Muscle of leg (tissue), 11 donors: ENCODE data around the gene ZDHHC14. TPM values are rescaled to one million over a fixed set of nuclear protein-coding genes. Genes with fewer than 3 reads are reported as not detected.
A peak's percentile ranks its signal among the peaks of the same experiment; 100 is the strongest.

Source experiments
- DNase-seq: peaks from one replicate; pipeline ENCODE4 v3.0.0; 2013
- H3K27ac ChIP-seq: one replicate; pipeline ENCODE4 v1.5.1; 2013; ENCODE audit warnings: mild to moderate bottlenecking, low read length, control low read depth
- H3K27me3 ChIP-seq: one replicate; pipeline ENCODE4 v1.6.1; 2013; ENCODE audit warnings: low read length; ENCODE audit not compliant: control insufficient read depth, insufficient read depth
- H3K36me3 ChIP-seq: one replicate; pipeline ENCODE4 v1.6.1; 2013; ENCODE audit warnings: low read length; ENCODE audit not compliant: control insufficient read depth, insufficient read depth
- H3K4me1 ChIP-seq: one replicate; pipeline ENCODE4 v1.6.1; 2013; ENCODE audit warnings: low read length; ENCODE audit not compliant: control insufficient read depth, insufficient read depth
- H3K4me3 ChIP-seq: one replicate; pipeline ENCODE4 v1.5.1; 2013; ENCODE audit warnings: low read length, control low read depth
- H3K9me3 ChIP-seq: replicated peaks from 2 replicates; pipeline ENCODE4 v1.6.1; 2013; ENCODE audit warnings: low read depth, low read length; ENCODE audit not compliant: control insufficient read depth
- WGBS: methylation state at CpG from one replicate; pipeline ENCODE4 v1.1.5; 2013; ENCODE audit warnings: missing lambda C conversion rate; ENCODE audit not compliant: insufficient coverage; 5-methylcytosine and 5-hydroxymethylcytosine counted together
- polyA plus RNA-seq, 8 donors: library from polyadenylated mRNA; unstranded; fragments of 120-200 nt; gene quantifications; one replicate each; pipeline versions ENCODE4 v1.2.1 to v1.2.3, GENCODE V29; 2013; ENCODE audit warnings: inconsistent platforms in 1 of 8, low replicate concordance in 1 of 8; ENCODE audit not compliant: insufficient read length in 8 of 8, insufficient read depth in 1 of 8
- total RNA-seq: library from RNA; stranded (reverse); fragments of 120-200 nt; gene quantifications from one replicate; pipeline ENCODE4 v1.2.4, GENCODE V29; 2013

The ZDHHC14 gene
- total and polyA plus RNA-seq, 9 donors: 3.4 to 8.9 (median 5.7) TPM

DNA sequence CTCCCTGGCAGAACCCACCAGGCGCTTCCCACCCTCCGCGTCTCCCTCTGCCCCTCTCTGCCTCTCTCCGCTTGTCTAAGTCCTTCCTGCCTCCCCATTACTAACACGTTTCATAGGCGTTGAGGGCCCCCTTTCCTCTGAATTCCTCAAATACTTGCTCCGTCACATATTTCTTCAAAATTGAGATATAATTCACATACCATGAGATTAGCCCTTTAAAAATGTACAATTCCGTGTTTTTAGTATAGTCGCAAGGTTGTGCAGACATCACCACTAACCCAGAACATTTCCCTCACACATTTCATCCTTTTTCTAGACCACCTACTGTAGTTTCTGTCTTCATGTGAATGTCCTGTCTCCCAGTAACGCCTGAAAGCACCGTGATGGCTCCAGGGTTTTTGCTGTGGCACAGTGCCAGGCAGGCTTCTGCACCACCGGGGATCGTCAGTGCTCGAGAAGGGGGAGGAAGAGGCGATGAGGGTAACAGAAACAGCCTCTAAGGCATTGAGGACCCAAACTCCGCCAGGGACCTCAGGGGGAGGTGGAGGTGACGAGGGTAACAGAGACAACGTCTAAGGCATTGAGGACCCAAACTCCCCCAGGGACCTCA, 300.2 kb downstream of the ZDHHC14 start:
- WGBS: 73% methylated on average over 13 of the region's 18 CpGs
- no peak for DNase-seq
- Histone ChIP-seq H3K4me1 (peaks cover 10% of the 10 kb centered on the region), H3K9me3 (no peaks in the 10 kb centered on the region), H3K4me3 (no peak overlapping the region), H3K27me3 (no peaks in the 10 kb centered on the region), H3K36me3 (no peaks in the 10 kb centered on the region), H3K27ac (no peak overlapping the region)

DNA sequence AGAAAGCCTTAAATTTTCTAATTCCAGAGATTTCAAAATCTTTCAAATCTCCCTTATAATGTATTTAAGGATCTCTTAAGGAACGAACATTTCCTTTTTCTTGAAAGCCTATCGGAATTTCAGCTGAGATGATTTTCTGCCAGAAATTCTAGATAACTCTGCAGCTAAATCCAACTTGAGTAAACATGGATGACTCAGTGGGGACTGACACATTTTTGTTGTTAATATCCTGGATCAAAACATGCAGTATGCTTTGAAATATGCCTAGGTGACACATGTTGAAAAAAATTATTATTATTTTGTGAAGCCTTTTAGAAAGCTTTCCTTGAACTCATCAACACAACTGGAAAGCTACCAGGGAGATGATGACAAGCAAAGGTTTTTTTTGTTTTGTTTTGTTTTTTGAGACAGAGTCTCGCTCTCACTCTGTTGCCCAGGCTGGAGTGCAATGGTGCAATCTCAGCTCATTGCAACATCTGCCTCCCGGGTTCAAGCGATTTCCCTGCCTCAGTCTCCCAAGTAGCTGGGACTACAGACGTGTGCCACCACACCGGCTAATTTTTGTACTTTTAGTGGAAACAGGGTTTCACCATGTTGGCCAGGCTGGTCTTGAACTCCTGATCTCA, 302.0 kb downstream of the ZDHHC14 start:
- 96% methylated on average over 4 of the region's 7 CpGs for WGBS
- no peaks in the 10 kb centered on the region for H3K27me3 ChIP-seq

DNA sequence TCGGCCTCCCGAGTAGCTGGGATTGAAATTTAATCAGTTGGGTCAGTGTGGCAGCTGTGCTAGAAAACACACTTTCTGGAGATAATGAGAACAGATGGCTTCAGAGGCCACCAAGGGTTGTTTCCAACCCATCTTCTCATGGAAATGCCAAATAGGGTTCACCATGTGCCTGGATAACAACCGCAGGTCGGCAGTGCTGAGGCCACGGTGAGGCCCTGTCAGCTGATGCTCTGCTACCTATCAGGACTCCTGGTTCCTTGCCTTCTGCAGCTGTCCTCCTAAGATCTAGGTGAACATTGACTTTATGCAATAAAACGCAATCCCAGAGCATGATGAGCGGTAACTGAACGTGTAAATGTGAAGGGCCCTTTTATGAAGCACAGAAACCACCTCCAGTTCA, 302.7 kb downstream of the ZDHHC14 start:
- Histone ChIP-seq H3K36me3 (no peaks in the 10 kb centered on the region), H3K4me3 (no peak overlapping the region), H3K27me3 (no peaks in the 10 kb centered on the region), H3K27ac (no peak overlapping the region), H3K9me3 (no peaks in the 10 kb centered on the region), H3K4me1 (peaks cover 21% of the 10 kb centered on the region)
- WGBS: 76% methylated on average over 5 of the region's 8 CpGs
- no peak for DNase-seq

More for the DNA sequence above, 302.0 kb downstream of the ZDHHC14 start:
- Histone ChIP-seq H3K4me3 (no peak overlapping the region), H3K36me3 (no peaks in the 10 kb centered on the region), H3K4me1 (peaks cover 14% of the 10 kb centered on the region), H3K27ac (no peak overlapping the region), H3K9me3 (no peaks in the 10 kb centered on the region)
- peak; percentile 49 for DNase-seq

DNA sequence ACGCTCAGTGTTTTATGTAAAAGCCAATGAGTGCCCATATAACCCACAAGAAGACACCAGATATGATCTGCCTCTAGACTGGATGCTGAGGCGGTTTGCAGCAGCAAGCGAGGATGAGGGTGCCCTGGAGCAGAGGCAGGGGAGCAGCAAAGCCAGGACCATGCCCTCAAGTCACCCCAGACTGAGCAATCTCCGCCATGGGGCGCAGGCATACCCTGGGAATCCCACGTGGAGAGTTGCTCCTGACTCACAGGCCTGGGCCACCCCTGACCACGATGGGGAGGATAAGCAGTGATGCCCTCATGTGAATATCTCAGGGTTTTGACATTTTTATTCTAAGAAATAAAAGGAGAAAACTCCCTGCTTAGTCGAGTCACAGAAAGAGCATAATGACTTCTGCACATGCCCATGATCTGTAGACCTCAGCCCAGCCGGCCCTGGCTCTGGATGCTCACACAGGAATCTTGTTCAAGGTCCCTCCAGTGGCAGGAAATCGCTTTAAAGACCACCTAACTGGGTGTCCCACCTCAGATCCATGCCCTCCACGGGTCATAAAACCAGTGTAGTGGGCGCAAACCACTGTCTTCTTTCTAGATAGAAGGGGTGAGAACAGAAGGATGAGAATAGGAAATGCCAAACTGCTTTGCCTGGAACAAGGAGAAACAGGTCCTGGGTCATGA, 303.8 kb downstream of the ZDHHC14 start:
- 85% methylated on average over 7 of the region's 12 CpGs for WGBS
- Histone ChIP-seq H3K36me3 (no peaks in the 10 kb centered on the region), H3K4me1 (peaks cover 31% of the 10 kb centered on the region), H3K4me3 (no peak overlapping the region), H3K27ac (no peak overlapping the region), H3K27me3 (no peaks in the 10 kb centered on the region), H3K9me3 (no peaks in the 10 kb centered on the region)
- no peak for DNase-seq

DNA sequence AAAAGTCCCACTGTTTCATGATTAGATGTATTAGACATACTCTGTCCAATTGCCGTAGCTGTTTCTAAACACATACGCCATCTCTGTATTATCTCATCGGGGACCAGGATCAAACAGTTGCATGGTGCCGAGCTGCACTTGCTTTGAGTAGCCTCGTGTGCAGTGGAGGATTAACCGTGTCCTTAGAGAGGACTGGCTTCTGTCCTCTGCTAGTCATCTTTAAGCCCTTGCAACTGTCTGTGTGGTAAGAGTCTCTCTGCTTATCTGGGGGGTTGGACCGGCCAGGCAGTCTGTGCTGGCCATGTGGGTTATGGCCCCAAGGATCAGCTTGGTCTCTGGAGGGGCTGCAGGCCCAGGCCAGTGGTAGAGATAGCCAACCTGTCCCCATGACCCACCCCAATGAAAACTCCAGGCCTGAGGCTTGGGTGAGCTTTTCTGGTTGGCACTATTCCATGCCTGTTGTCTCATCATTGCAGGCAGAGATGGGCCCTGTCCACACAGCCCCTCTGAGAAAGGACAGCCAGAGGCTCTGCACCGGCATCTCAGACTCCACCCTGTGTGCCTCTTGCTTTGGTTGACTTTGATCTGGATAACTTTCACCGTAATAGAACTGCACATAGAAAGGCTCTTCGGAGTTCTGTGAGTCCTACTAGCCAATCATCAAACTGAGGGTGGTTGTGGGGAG, 304.7 kb downstream of the ZDHHC14 start:
- no peak overlapping the region for H3K27ac ChIP-seq
- WGBS: 71% methylated on average over 7 of the region's 10 CpGs
- peaks cover 2% of the 10 kb centered on the region for H3K27me3 ChIP-seq
- H3K4me3 ChIP-seq: no peak overlapping the region
- DNase-seq: no peak
- no peaks in the 10 kb centered on the region for H3K9me3 ChIP-seq
- H3K36me3 ChIP-seq: no peaks in the 10 kb centered on the region
- peaks cover 27% of the 10 kb centered on the region for H3K4me1 ChIP-seq

DNA sequence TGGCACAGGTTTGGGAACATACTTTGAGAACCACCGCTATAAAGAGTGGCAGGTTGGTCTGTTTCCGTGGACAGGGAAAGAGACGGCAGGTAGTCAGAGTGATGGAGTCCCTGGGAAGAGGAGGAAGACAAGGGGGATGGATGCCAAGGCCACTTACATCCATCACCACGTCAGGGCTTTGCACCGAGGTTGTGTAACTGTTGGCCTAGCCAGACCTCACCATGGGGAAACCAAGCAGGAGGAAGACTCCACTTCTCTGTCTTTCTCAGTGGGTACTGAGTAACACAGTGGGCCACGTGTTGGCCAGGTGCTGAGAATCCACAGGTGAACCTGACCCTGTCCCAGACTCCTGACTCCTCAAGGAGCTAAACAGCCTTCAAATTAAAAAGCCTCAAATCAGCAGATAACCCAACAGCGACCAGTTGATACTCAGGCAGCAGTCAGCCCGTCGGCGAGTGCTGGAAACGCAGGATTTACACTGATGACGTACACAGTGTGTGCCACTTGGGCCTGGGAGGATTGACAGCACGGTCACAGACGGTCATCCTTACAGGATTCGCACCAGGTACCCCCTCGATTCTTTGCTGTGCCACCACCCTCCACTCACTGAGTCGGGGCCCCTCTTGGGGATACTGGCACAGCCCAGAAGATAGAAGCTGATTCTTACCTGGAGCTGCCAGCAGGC, 307.4 kb downstream of the ZDHHC14 start:
- no peaks in the 10 kb centered on the region for H3K9me3 ChIP-seq
- H3K36me3 ChIP-seq: no peaks in the 10 kb centered on the region
- peaks cover 2% of the 10 kb centered on the region for H3K27me3 ChIP-seq
- no peak for DNase-seq
- H3K4me3 ChIP-seq: no peak overlapping the region
- H3K4me1 ChIP-seq: peaks cover 28% of the 10 kb centered on the region
- peak overlapping the region; percentile 73 for H3K27ac ChIP-seq
- 83% methylated on average over 13 of the region's 17 CpGs for WGBS

DNA sequence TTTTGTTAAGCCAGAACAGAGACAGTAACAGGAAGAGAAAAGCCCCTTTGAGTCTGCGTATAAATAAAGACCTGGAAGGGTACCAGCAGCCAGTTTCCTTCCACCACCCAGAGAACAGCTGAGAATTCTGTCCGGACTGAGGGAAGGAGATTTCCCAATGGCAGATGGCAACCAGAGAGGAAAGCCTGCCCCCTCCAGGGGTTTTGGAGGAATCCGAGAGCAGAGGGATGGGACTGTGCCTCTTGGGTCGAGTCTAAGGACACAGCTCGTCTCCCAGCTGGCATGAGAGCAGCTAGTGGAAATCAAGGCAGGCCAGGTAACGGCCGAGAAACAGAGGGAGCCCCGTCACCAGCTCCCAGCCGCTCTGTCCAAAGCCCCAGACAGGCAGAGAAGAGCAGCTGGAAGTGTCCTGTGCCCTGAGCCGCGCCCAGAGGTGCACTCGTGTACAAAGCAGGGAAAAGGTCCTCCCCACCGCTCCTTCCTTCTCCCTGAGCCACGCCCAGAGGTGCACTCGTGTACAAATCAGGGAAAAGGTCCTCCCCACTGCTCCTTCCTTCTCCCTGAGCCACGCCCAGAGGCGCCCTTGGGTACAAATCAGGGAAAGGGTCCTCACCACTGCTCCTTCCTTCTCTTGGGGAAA, 308.1 kb downstream of the ZDHHC14 start:
- DNase-seq: peak; percentile 86
- WGBS: 29% methylated on average over 6 of the region's 17 CpGs
- Histone ChIP-seq H3K27me3 (peaks cover 2% of the 10 kb centered on the region), H3K27ac (peak overlapping the region; percentile 73), H3K4me3 (no peak overlapping the region), H3K9me3 (no peaks in the 10 kb centered on the region), H3K36me3 (no peaks in the 10 kb centered on the region), H3K4me1 (peaks cover 34% of the 10 kb centered on the region)

DNA sequence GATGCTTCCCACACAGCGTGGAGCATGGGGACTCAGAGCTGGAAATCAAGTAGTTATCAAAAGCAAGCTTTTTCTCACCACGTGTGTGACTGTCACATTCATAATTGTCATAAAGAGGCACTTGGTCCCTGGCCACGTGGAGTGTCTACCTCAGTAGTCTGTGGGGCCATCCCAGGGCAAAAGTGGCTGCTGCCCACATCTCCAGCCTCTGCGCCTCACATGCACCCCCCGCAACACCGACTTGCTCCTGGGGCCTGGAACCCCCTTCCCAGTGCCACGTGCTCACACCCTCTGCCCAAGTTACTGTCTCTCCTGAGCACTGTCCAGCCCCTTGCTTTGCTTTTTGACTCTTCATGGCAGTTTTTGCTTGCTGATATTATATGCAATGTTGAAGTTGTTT, 308.9 kb downstream of the ZDHHC14 start:
- H3K27me3 ChIP-seq: peaks cover 2% of the 10 kb centered on the region
- 71% methylated on average over 3 of the region's 7 CpGs for WGBS
- H3K4me3 ChIP-seq: no peak overlapping the region
- no peaks in the 10 kb centered on the region for H3K9me3 ChIP-seq
- no peak for DNase-seq
- H3K27ac ChIP-seq: no peak overlapping the region
- peaks cover 38% of the 10 kb centered on the region for H3K4me1 ChIP-seq
- H3K36me3 ChIP-seq: no peaks in the 10 kb centered on the region

DNA sequence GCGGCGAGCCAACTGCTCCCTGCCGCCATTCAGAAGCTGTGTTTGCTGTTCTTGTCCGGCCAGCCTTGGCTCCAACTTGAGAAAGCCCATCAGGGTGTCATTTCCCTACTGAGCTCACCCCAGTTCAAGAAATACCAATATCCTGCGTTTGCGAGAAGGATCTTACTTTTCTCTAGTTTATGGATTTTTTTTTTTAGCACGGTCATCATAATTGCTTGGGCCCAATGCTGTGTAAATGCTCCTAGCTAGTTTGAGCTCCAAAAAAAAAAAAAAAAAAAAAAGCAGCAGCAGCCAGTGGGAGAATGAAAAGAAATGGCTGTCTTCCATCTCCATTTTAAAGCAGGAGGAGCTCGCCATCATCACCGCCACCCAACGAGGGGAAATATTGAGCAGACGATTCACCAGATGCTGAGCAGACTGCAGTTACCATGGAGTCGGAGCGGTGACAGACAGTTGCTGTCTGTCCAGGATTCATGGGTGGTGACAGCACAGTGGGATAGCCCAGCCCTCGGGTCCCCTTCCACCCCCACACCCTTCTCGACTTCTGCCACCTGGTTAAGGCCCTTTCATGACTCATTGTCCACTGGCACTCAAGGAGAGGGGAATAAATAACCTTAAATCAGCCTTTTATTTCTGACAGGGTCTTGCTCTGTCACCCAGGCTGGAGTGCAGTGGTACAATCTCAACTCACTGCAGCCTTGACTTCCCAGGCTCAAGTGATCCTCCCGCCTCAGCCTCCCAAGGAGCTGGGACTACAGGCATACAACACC, 309.6 kb downstream of the ZDHHC14 start:
- H3K36me3 ChIP-seq: no peaks in the 10 kb centered on the region
- no peaks in the 10 kb centered on the region for H3K9me3 ChIP-seq
- WGBS: 88% methylated on average over 6 of the region's 16 CpGs
- peaks cover 37% of the 10 kb centered on the region for H3K4me1 ChIP-seq
- H3K4me3 ChIP-seq: no peak overlapping the region
- H3K27me3 ChIP-seq: peaks cover 2% of the 10 kb centered on the region
- DNase-seq: peak; percentile 24
- no peak overlapping the region for H3K27ac ChIP-seq
